ENCODE results near the gene EFNB3.

Gene EFNB3

GRCh38 chr17:7697828-7698588 lies 7.0 kb upstream of the EFNB3 start:
- no peak for DNase-seq (ENCODE audit: low read depth in 4 of 4, low spot score in 1 of 4)

GRCh38 chr17:7700510-7700909 lies 4.5 kb upstream of the EFNB3 start:
- no peak for DNase-seq (ENCODE audit: low read depth in 4 of 4, low spot score in 1 of 4)

DNA sequence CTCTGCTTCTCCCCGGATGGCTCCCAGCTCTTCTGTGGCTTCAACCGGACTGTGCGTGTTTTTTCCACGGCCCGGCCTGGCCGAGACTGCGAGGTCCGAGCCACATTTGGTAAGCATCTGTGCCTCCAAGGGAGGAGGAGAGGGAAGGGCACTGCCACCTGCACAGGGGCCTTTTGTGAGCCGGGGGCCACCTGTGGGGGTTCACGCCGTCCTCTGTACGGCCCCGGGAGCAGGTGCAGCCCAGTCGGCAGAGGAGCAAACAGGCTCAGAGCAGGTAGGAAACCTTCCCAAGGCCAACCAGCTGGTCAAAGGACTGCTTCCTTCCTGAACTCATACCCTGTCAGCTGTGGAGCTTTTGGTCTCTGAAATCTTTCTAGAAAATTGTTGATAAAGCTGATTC lies 3.3 kb upstream of the EFNB3 start:
- DNase-seq (ENCODE audit: low read depth in 4 of 4, low spot score in 1 of 4): no peak

- DNase-seq (ENCODE audit: low read depth in 4 of 4, low spot score in 1 of 4): no peak
Observed at GRCh38 chr17:7702776-7703175, 2.2 kb upstream of the EFNB3 start.

- DNase-seq (ENCODE audit: low read depth in 4 of 4, low spot score in 1 of 4): no peak
Observed at GRCh38 chr17:7703584-7704479, 1.2 kb upstream of the EFNB3 start.

DNA sequence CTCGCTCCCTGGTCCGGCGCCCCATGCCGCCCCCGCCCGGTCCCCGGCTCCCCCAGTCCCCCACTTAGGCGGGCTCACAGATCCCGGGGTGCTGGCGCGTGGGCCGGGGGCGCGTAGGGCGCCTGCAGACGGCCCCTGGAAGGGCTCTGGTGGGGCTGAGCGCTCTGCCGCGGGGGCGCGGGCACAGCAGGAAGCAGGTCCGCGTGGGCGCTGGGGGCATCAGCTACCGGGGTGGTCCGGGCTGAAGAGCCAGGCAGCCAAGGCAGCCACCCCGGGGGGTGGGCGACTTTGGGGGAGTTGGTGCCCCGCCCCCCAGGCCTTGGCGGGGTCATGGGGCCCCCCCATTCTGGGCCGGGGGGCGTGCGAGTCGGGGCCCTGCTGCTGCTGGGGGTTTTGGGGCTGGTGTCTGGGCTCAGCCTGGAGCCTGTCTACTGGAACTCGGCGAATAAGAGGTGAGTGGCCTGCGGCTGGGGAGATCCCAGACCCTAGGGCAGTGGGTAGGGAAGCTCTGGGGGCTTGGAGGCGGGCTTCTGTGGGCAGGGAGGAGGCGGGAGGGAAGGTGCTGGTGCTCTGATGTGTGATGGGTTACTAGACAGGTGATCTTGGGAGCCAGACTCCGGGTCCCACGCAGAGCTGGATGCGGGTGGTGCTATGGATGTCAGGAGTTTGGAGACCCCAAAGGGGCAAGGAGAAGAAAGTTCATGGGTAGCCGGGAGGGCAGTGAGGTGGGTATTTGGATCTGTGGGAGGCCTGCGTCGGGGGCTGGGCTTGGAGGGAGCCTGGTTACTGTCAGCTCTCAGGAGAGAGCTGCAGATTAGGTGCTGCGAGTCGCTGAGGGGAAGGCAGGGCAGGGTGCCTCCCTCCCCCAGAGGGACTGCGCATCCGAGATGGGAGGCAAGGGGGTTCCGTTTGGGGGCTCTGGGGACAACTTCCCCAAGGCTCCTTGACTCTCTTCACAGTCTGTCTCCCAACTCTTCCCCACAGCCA lies 560 bp downstream of the EFNB3 start:
- DNase-seq (ENCODE audit: low read depth in 4 of 4, low spot score in 1 of 4): no peak

DNA sequence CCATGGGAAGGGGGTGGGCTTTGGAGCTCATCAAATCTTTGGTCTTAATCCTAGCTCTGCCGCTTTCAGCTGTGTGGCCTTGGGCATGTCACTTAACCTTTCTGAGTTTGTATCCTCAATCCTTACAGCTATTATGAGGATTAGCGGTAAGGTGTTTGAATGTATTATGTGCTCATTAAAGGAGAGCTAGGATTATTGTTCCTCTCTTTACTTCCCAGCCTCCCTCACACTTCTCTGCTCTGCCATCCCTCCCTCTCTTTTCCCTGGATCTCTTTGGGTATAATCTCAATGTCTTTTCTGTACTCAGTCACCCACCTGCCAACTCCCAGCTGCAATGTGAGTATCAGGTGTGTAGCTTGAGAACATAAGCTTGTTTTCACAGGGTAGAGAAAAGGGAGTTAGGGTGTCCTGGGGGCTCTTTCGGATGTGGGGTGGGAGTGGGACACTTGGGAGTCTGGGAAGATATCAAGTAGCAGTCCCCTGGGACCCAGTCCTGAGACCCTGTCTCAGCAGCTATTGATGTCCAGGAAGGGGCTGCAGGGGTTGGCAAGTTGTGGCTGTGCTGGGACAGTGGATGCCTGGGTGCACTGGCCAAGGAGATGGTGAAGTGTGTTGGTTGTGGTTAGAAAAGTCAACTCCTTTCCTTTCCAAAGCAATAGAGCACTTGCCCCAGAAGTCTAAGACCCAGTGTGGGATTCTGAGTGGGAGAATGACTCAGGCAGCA lies 1.8 kb downstream of the EFNB3 start:
- no peak for DNase-seq (ENCODE audit: low read depth in 4 of 4, low spot score in 1 of 4)

GRCh38 chr17:7707446-7707845 lies 2.4 kb downstream of the EFNB3 start:
- no peak for DNase-seq (ENCODE audit: low read depth in 4 of 4, low spot score in 1 of 4)

- DNase-seq (ENCODE audit: low read depth in 4 of 4, low spot score in 1 of 4): no peak
Observed at GRCh38 chr17:7707858-7708750, 3.1 kb downstream of the EFNB3 start.

DNA sequence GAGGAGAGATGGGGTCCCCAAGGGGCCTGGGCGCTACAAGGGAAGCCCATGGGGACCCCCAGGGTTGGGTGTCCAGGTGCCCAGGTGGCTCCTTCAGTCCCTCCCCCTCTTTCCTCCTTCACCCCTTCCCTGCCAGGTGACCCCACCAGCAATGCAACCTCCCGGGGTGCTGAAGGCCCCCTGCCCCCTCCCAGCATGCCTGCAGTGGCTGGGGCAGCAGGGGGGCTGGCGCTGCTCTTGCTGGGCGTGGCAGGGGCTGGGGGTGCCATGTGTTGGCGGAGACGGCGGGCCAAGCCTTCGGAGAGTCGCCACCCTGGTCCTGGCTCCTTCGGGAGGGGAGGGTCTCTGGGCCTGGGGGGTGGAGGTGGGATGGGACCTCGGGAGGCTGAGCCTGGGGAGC lies 4.0 kb downstream of the EFNB3 start:
- no peak for DNase-seq (ENCODE audit: low read depth in 4 of 4, low spot score in 1 of 4)

DNA sequence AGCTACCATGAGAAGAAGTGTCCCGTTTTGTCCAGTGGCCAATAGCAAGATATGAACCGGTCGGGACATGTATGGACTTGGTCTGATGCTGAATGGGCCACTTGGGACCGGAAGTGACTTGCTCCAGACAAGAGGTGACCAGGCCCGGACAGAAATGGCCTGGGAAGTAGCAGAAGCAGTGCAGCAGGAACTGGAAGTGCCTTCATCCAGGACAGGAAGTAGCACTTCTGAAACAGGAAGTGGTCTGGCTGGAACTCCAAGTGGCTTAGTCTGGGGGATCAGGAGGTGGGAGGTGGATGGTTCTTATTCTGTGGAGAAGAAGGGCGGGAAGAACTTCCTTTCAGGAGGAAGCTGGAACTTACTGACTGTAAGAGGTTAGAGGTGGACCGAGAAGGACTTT lies 5.3 kb downstream of the EFNB3 start:
- DNase-seq (ENCODE audit: low read depth in 4 of 4, low spot score in 1 of 4): no peak

DNA sequence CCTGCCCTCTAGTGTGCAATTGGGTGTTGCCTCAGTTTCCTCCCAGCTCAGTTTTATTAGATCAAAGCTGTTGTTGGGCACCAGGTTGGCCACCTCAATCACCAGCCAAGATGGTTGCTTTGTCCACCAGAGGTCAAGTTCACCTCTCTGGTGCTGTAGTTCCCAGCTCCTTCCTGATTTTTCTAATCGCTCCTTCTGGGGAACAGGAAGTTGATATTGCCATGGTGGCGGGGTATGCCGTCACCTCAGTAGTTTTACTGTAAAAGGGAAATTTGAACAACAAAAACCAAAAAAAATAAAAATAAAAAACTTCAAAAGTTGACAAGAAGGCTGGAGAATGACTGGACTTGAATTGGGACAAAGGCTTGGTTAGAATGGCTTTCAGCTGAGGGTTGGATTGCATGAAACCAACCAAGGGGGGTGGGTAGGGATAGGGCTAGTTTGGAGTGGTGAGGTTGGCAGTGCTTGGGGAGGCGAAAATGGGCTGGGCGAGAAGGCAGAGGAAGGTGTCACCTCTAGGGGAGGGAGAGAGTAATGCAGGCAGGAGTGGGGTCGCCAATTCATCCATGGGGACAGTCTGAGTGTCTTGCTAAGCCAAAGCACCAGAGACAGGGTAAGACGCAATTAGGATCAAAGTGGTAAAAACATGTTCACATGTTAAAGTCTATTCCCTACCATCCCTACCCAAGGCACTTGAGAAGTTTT lies 6.2 kb downstream of the EFNB3 start:
- no peak for DNase-seq (ENCODE audit: low read depth in 4 of 4, low spot score in 1 of 4)

DNA sequence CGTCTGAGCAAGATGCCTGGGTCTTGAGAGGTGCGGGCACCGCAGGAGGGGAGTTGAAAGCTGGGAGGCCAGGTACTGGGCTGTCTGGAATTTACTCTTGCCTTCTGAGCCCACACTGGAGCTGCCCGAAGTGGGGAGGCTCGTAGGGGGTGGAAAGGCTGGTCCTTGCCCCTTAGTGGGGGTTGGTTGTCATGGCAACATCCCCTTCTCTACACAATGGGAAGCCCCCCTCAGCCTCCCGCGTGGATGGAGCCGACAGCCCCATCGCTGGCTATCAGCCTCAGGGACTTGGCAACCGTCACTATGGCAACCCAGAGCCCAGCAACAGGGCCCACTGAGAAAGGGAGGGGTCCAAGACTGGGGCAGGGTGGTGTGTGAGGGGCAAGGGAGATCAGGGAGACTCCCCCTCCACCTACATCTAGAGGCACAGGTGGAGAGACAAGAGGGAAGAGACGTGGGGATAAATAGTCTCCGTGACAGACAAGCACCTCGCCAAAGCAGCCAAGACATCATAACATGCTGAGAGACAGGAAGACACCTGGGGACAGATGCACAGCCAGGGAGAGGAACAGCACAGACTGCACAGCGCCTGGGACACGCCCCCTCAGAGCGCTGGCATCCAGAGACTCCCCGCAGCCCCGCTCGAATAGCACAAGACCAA lies 7.2 kb downstream of the EFNB3 start:
- DNase-seq (ENCODE audit: low read depth in 4 of 4, low spot score in 1 of 4): no peak

- DNase-seq (ENCODE audit: low read depth in 4 of 4, low spot score in 1 of 4): no peak
Observed at GRCh38 chr17:7713782-7714181, 8.8 kb downstream of the EFNB3 start.

GRCh38 chr17:7714721-7715594 lies 10.0 kb downstream of the EFNB3 start:
- DNase-seq (ENCODE audit: low read depth in 4 of 4, low spot score in 1 of 4): no peak

DNA sequence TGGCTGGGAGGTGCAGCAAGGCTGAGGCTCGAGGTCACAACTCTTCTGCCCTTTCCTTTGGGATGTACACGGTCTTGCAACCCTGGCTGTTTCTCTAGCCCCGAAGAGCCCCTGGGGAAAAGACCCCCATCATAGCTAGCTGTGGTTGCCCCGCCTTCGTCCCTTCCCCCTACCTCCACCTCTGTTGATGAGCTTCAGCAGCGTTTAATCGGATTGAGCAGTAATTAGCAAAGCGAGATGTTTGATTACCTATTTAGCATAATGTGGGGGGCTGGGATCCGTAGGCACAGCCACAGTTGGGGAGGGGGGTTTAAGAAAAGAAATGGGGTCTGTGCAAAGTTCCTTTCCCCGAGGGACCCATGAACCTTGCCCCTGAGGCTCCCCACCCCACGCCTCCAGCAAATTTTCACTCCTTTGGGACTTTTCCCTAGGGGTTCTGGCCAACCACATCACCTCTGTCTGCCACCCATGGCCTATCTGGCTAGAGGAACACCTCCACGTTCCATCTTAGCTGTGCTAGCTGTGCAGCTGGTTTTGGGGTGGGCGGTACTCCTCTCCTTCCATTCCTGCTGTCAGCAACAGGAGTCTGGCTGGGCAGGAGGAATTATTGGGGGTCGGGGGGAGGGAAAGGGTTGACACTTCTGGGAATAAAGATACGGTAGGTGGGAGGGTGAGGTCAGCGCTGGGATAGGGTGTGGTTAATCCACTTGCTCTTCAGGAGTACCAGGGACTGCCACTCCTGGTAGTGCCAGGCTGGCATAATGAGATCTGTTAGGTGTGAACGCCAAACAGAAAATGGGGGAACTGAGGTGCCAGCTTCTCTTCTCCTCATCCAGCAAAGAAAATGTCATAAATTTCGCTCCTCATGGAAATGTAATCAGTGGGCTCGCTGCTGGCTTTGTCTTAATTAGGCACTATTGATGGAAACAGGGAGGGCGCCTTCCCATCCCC lies 11.2 kb downstream of the EFNB3 start:
- DNase-seq (ENCODE audit: low read depth in 4 of 4, low spot score in 1 of 4): no peak

Measured in stimulated activated CD4-positive, alpha-beta T cell treated with anti-CD3 and anti-CD28 coated beads, Interleukin-1b, Interleukin-23, amount 100 ng/mL, for 24 hours (primary cell).